ENCODE data around the gene FMC1. TPM values are rescaled to one million over a fixed set of nuclear protein-coding genes. Genes with fewer than 3 reads are reported as not detected.
A peak's percentile ranks its signal among the peaks of the same experiment; 100 is the strongest.
"Not testable (repeated sequence)": the region's sequence is repeated elsewhere in the genome, so short reads cannot be mapped to it uniquely, and the experiment has no call there.

FMC1 gene
- total RNA-seq, 1 donor from 2014 or later, result 6.2 TPM

GRCh38 chr7:139332697-139333359, 8.3 kb upstream of the FMC1 start:
- H3K27ac Mint-ChIP-seq (ENCODE audit: unreplicated experiment), result no peak overlapping the region
- H3K9me3 Mint-ChIP-seq (ENCODE audit: low read depth), result no peaks in the 10 kb centered on the region
- TF ChIP-seq CTCF (IDR thresholded peaks at IDR 0.05), result no peak
- no peak overlapping the region for H3K4me3 Mint-ChIP-seq (ENCODE audit: unreplicated experiment)
- no peaks in the 10 kb centered on the region for H3K4me1 Mint-ChIP-seq (ENCODE audit: low read depth)
- no peaks in the 10 kb centered on the region for H3K36me3 Mint-ChIP-seq (ENCODE audit: low read depth)
- H3K27me3 Mint-ChIP-seq (ENCODE audit: low read depth), result no peaks in the 10 kb centered on the region
- DNase-seq (ENCODE audit: low spot score), result no peak

GRCh38 chr7:139333443-139333842, 7.7 kb upstream of the FMC1 start:
- not testable (repeated sequence) for DNase-seq (ENCODE audit: low spot score); H3K27ac Mint-ChIP-seq (ENCODE audit: unreplicated experiment); H3K9me3 Mint-ChIP-seq (ENCODE audit: low read depth); H3K4me1 Mint-ChIP-seq (ENCODE audit: low read depth); H3K27me3 Mint-ChIP-seq (ENCODE audit: low read depth); H3K36me3 Mint-ChIP-seq (ENCODE audit: low read depth); H3K4me3 Mint-ChIP-seq (ENCODE audit: unreplicated experiment)

GRCh38 chr7:139334399-139335150, 6.6 kb upstream of the FMC1 start:
- Mint-ChIP-seq H3K36me3 (ENCODE audit: low read depth) (peaks cover 2% of the 10 kb centered on the region), H3K4me3 (ENCODE audit: unreplicated experiment) (no peak overlapping the region), H3K9me3 (ENCODE audit: low read depth) (peaks cover 4% of the 10 kb centered on the region), H3K27me3 (ENCODE audit: low read depth) (no peaks in the 10 kb centered on the region), H3K4me1 (ENCODE audit: low read depth) (peaks cover 5% of the 10 kb centered on the region), H3K27ac (ENCODE audit: unreplicated experiment) (no peak overlapping the region)
- TF ChIP-seq CTCF (IDR thresholded peaks at IDR 0.05), result no peak
- no peak for DNase-seq (ENCODE audit: low spot score)

GRCh38 chr7:139339025-139339424, 2.1 kb upstream of the FMC1 start:
- peaks cover 4% of the 10 kb centered on the region for H3K9me3 Mint-ChIP-seq (ENCODE audit: low read depth)
- TF ChIP-seq CTCF (IDR thresholded peaks at IDR 0.05), result no peak
- peak overlapping the region; percentile 67 for H3K4me3 Mint-ChIP-seq (ENCODE audit: unreplicated experiment)
- no peak for DNase-seq (ENCODE audit: low spot score)
- H3K27me3 Mint-ChIP-seq (ENCODE audit: low read depth), result no peaks in the 10 kb centered on the region
- peaks cover 18% of the 10 kb centered on the region for H3K4me1 Mint-ChIP-seq (ENCODE audit: low read depth)
- peak overlapping the region; percentile 76 for H3K27ac Mint-ChIP-seq (ENCODE audit: unreplicated experiment)
- peaks cover 2% of the 10 kb centered on the region for H3K36me3 Mint-ChIP-seq (ENCODE audit: low read depth)

GRCh38 chr7:139339698-139340036, 1.5 kb upstream of the FMC1 start:
- H3K27ac Mint-ChIP-seq (ENCODE audit: unreplicated experiment), result peak overlapping the region; percentile 99
- peak overlapping the region; percentile 82 for H3K4me3 Mint-ChIP-seq (ENCODE audit: unreplicated experiment)
- no peak for DNase-seq (ENCODE audit: low spot score)
- no peaks in the 10 kb centered on the region for H3K27me3 Mint-ChIP-seq (ENCODE audit: low read depth)
- TF ChIP-seq CTCF (IDR thresholded peaks at IDR 0.05), result no peak
- H3K9me3 Mint-ChIP-seq (ENCODE audit: low read depth), result peaks cover 4% of the 10 kb centered on the region
- H3K36me3 Mint-ChIP-seq (ENCODE audit: low read depth), result peaks cover 2% of the 10 kb centered on the region
- H3K4me1 Mint-ChIP-seq (ENCODE audit: low read depth), result peaks cover 18% of the 10 kb centered on the region
